Neutrophil (primary cell): ENCODE data around the gene CACNA1S.
A peak's percentile ranks its signal among the peaks of the same experiment; 100 is the strongest.

Experiments
- H3K27ac ChIP-seq: fragments of 200-600 bp; sonication (generic); 2 replicates; pipeline ENCODE4 v1.5.1; 2016; ENCODE audit warnings: mild to moderate bottlenecking, moderate library complexity
- H3K27me3 ChIP-seq: fragments of 200-600 bp; sonication (generic); 2 replicates; pipeline ENCODE4 v1.6.0; 2016; ENCODE audit warnings: mild to moderate bottlenecking
- H3K36me3 ChIP-seq: fragments of 200-600 bp; sonication (generic); 2 replicates; pipeline ENCODE4 v1.5.1; 2017
- H3K4me1 ChIP-seq, 2 experiments: fragments of 200-600 bp in 1 of 2; sonication (generic) in 1 of 2; 1 replicate in 1 of 2; 2 replicates in 1 of 2; pipeline versions ENCODE4 v1.5.1 to v1.6.1; 2013 to 2016; ENCODE audit warnings: low read depth in 1 of 2, low read length in 1 of 2, mild to moderate bottlenecking in 1 of 2, moderate library complexity in 1 of 2; ENCODE audit not compliant: control insufficient read depth in 1 of 2, insufficient read depth in 1 of 2
- H3K4me3 ChIP-seq, 2 experiments: fragments of 200-600 bp in 1 of 2; sonication (generic) in 1 of 2; 1 replicate in 1 of 2; 2 replicates in 1 of 2; pipeline ENCODE4 v1.5.1; 2013 to 2016; ENCODE audit warnings: low read depth in 1 of 2, low read length in 1 of 2, mild to moderate bottlenecking in 1 of 2, moderate library complexity in 1 of 2
- H3K9me3 ChIP-seq: fragments of 200-600 bp; sonication (generic); 2 replicates; pipeline ENCODE4 v1.5.1; 2016
- CTCF ChIP-seq: fragments of 200-600 bp; sonication (generic); IDR thresholded peaks from 2 replicates; pipeline ENCODE4 v1.5.1; 2016; ENCODE audit warnings: antibody characterized with exemption

CACNA1S gene

GRCh38 chr1:201019321-201019977 lies 92.8 kb downstream of the CACNA1S start:
- TF ChIP-seq CTCF, result peak; percentile 41
- H3K4me3 ChIP-seq, result peak overlapping the region; percentile 77 to 90
- no peaks in the 10 kb centered on the region for H3K27me3 ChIP-seq
- H3K36me3 ChIP-seq, result no peaks in the 10 kb centered on the region
- H3K9me3 ChIP-seq, result no peaks in the 10 kb centered on the region
- peak overlapping the region; percentile 98 for H3K27ac ChIP-seq
- peaks cover 92 to 93% of the 10 kb centered on the region in 2 experiments for H3K4me1 ChIP-seq

- Histone ChIP-seq H3K36me3 (no peaks in the 10 kb centered on the region), H3K4me1 (peaks cover 100% of the 10 kb centered on the region in 2 experiments), H3K9me3 (no peaks in the 10 kb centered on the region), H3K4me3 (peak overlapping the region; percentile 3 to 77), H3K27ac (peak overlapping the region; percentile 98), H3K27me3 (no peaks in the 10 kb centered on the region)
- no peak for TF ChIP-seq CTCF
Measured at GRCh38 chr1:201017828-201018163, 94.4 kb downstream of the CACNA1S start.

- no peaks in the 10 kb centered on the region for H3K9me3 ChIP-seq
- no peaks in the 10 kb centered on the region for H3K27me3 ChIP-seq
- H3K27ac ChIP-seq, result peak overlapping the region; percentile 98
- H3K4me3 ChIP-seq, result peak overlapping the region; percentile 10 to 77
- no peak for TF ChIP-seq CTCF
- peaks cover 100% of the 10 kb centered on the region in 2 experiments for H3K4me1 ChIP-seq
- H3K36me3 ChIP-seq, result peaks cover 1% of the 10 kb centered on the region
Measured at GRCh38 chr1:201016943-201017827, 95.0 kb downstream of the CACNA1S start.

- H3K27me3 ChIP-seq, result no peaks in the 10 kb centered on the region
- peak overlapping the region; percentile 98 for H3K27ac ChIP-seq
- no peaks in the 10 kb centered on the region for H3K9me3 ChIP-seq
- peaks cover 9% of the 10 kb centered on the region for H3K36me3 ChIP-seq
- peaks cover 100% of the 10 kb centered on the region in 2 experiments for H3K4me1 ChIP-seq
- TF ChIP-seq CTCF, result no peak
- H3K4me3 ChIP-seq, result peak overlapping the region; percentile 10 to 77
Measured at GRCh38 chr1:201016211-201016651, 96.0 kb downstream of the CACNA1S start.

- Histone ChIP-seq H3K36me3 (peaks cover 9% of the 10 kb centered on the region), H3K4me3 (peak overlapping the region; percentile 10 to 77), H3K9me3 (no peaks in the 10 kb centered on the region), H3K27me3 (no peaks in the 10 kb centered on the region), H3K27ac (peak overlapping the region; percentile 98), H3K4me1 (peaks cover 100% of the 10 kb centered on the region in 2 experiments)
- TF ChIP-seq CTCF, result no peak
Measured at GRCh38 chr1:201015551-201016091, 96.6 kb downstream of the CACNA1S start.
